Fibroblast of skin of left quadriceps (primary cell): ENCODE results near the gene ATP1A3.

Source experiments
- DNase-seq, 2 experiments: peaks; one replicate each; pipeline ENCODE4 v3.0.0-alpha.2; 2013; ENCODE audit warnings: low read depth in 2 of 2

The ATP1A3 gene

DNA sequence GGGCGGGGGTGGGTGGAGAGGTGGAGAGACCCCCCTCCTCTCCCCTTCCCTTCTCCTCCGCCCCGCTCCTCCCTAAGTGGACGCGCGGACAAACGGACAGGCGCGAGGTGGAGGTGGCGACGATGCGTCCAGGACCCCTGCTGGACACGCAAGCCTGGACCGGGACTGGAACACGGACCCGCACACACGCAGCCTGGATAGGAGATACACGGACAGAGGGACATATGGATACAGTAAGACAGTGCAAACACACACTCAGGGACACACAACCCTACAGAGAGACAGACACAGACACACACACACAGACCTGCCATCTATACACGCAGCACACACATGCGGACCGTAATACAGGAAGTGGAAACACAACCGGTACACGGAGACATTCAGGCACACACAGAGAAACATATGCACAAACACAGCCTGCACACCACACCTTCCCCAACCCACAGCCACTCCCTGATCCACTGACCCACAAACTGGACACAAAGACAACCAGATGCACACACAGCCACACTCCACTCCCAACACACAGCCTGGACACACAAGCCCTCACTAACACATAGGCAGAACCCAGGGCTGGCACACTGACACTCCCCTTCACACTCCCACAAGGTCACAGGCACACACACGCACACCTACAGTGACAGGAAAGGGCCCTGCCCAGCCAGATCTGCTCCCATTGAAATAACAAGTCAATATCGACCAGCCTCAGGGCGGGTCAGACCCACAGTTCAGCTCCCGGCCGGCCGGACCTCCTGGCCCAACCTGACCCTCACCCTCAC lies 65.1 kb downstream of the ATP1A3 start:
- DNase-seq = no peak

- DNase-seq = no peak
Measured at GRCh38 chr19:41928221-41928683, 65.8 kb downstream of the ATP1A3 start, which contains the start of gene ERFL. TSS of gene ERFL (minus strand) at chr19:41928449. CDS start at chr19:41912919, 15,530 bp downstream.

GRCh38 chr19:41927497-41928192 lies 66.4 kb downstream of the ATP1A3 start:
- no peak for DNase-seq

GRCh38 chr19:41926763-41927496 lies 67.1 kb downstream of the ATP1A3 start:
- no peak for DNase-seq

DNA sequence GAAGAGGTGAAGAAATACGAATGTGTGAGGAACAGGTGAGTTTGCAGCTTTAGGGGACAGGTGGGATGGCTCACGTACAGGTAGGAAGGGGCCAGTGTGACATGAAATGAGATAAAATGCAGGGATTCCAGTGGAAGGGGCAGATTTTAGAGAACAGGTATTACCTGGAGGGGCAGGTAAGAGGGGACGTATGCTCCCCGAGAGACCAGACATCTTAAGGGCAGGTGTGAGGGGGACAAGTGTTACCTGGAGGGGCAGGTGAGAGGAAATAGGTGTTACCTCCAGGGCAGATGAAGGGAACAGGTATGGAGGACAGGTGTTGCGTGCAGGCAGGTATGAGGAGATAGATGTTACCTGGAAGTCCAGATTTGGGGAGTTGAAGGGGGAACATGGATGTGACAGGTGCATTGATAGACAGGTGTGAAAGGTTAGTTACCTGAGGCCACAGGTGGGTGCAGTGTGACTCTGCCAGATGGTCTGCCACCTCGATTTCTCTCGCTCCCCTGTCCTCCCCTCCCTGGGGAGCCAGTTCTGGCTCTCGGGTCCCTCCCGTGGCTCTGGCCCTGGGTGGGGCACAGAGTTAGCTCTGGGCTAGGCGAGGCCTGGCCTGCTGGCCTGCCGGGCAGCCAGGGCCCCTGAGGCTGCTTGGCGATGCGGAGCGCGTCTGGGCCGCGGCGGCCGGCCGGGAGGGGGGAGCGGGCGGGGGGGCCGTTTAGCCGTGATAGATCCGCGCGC lies 67.8 kb downstream of the ATP1A3 start:
- no peak for DNase-seq

DNA sequence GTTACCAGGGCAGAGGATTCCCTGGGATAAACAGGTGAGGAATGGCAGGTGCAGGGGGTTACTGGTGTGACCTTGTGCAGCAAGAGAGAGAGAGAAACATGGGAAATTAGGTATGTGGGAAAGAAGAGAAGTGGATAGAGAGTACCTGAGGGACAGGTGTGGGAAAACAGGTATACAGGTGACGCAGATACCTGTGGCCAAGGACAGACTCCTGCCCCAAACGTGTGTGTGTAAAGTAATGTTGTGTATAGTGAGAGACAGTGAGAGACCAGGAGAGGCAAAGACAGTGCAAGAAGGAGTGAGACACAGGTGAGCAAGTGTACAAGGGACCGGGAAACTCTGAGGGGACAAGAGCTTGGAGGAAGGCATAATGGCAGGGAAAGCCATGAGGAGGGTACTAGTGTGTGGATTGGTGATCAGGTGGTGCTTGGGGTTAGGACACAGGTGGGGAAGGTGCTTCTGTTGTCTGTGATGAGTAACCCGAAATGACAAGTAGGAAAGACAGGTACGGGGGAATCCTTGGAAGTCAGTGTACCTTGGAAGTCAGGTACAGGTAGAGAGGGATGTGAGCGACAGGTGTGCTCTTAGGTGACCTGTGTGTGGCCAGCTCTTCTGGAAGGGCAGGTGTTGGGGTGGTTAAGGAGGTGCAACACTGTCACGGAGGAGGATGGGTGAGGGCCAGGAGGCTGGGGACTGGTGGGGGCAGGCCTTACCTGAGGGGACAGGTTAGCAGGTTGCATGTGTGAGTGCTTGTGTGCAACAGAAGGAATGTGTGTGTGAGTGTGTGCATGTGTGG lies 68.6 kb downstream of the ATP1A3 start:
- DNase-seq = no peak

GRCh38 chr19:41924151-41925145 lies 69.6 kb downstream of the ATP1A3 start:
- no peak for DNase-seq

- DNase-seq = no peak
Measured at GRCh38 chr19:41923045-41923788, 70.8 kb downstream of the ATP1A3 start.

DNA sequence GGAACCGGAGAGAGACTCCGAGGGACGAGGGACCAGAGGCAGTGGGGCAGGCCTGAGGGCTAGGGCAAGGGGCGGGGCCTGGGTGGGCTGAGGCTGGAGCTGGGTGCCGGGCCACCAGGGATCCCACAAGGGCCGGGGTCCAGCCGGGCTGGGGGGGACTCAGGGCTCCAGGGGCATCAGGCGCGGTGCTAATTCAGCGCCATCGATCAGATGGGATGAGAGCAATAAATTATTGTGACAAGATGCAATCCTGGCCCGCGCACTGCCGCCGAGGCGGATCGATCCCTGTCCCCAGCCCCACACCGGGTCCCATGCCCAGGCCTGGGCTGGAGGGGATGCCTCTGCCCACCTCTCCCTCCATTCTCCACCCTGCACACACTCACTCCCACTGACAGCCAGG lies 71.4 kb downstream of the ATP1A3 start:
- no peak for DNase-seq

- no peak for DNase-seq
Measured at GRCh38 chr19:41921577-41922576, 72.2 kb downstream of the ATP1A3 start.

DNA sequence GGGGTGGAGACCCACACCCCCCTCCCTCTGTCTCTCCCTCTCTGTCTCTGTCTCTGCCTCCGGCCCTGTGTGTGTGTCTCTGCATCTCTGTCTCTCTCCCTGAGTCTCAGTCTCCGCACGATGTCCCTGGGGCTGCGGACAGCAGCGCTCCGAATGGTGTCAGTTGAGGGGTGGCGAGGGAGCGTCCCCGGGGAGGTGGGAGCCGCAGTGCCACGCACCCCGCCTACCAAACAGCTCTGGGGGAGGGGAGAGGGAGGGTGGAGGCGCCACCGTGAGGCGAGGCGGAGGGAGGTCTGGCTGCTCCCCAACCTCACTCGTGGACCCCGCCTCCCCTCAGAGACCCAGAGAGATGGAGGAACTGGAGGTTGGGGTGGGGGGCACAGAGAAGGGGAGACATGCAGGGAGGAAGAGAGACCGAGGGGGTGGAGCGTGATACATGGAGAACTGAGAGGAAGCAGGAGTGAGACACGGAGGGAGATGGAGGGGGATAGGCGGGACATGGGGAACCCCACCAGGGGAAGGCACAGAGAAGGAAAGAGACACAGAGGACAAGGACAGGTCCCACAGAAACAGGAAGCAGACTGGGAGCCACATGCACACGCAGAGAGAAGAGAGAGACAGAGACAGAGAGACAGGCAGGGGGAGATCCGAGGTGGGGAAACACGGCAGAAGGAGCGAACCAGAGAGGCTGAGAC lies 73.0 kb downstream of the ATP1A3 start:
- no peak for DNase-seq

DNA sequence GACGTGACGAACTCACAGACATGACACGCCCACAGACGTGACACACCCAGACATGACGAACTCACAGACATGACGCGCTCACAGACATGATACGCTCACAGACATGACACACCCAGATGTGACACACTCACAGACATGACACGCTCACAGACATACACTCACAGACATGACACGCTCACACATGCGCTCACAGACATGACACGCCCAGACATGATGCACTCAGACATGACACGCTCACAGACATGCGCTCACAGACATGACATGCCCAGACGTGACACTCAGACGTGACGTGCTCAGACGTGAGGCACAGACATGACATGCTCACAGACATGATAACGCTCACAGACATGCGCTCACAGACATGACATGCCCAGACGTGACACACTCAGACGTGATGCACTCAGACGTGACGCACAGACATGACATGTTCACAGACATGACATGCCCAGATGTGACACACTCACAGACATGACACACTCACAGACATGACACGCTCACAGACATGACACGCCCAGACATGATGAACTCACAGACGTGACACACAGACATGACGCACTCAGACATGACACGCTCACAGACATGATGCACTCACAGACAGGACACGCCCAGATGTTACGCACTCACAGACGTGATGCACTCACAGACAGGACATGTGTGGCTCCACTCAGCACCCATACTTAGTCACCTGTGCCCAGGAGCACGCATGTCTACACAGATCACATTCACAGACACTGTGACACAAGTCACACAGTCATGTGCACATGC lies 73.9 kb downstream of the ATP1A3 start:
- no peak for DNase-seq

GRCh38 chr19:41918653-41919244 lies 75.3 kb downstream of the ATP1A3 start:
- DNase-seq = no peak

GRCh38 chr19:41918095-41918494 lies 75.9 kb downstream of the ATP1A3 start:
- no peak for DNase-seq

GRCh38 chr19:41917676-41918075 lies 76.4 kb downstream of the ATP1A3 start:
- DNase-seq = no peak
